ENCODE results near the gene C12orf42. TPM values are rescaled to one million over a fixed set of nuclear protein-coding genes. Genes with fewer than 3 reads are reported as not detected.

C12orf42 gene
- total RNA-seq, 1 experiment from 2014 or later, result not detected

- no peaks in the 10 kb centered on the region for H3K36me3 ChIP-seq (ENCODE audit: control insufficient read depth in 1 of 2, insufficient read depth in 2 of 2, low read length in 2 of 2)
- no peak overlapping the region for H3K27ac ChIP-seq (ENCODE audit: low read depth, low read length)
- no peaks in the 10 kb centered on the region for H3K9me2 ChIP-seq (ENCODE audit: insufficient read depth)
- H4K20me1 ChIP-seq (ENCODE audit: insufficient read depth), result no peaks in the 10 kb centered on the region
- no TSS peak for BruUV-seq (replicated peaks)
- intact Hi-C loops (cut with micrococcal nuclease), result no loop called here
- no peaks in the 10 kb centered on the region for H3K27me3 ChIP-seq (ENCODE audit: insufficient read depth, low read length)
- DNase-seq (ENCODE audit: low read depth, low spot score) (no peak), ATAC-seq (no peak)
- H3K4me1 ChIP-seq (ENCODE audit: control insufficient read depth in 1 of 2, insufficient read depth in 2 of 2, low read length in 2 of 2), result no peaks in the 10 kb centered on the region
- CTCF ChIA-PET, result no interaction called here
- H3K4me3 ChIP-seq (replicated peaks in 1 of 2; ENCODE audit: low read depth in 1 of 2, low read length in 2 of 2), result no peak overlapping the region
- RAD21 ChIA-PET (ENCODE audit: low non-redundant PET in 1 of 2, low total read pairs in 2 of 2, uncharacterized antibody in 2 of 2, unreplicated experiment in 2 of 2), result no interaction called here
- TF ChIP-seq EZH2phosphoT487 (IDR thresholded peaks at IDR 0.05; ENCODE audit: borderline replicate concordance), result no peak
- TF ChIP-seq MAX (IDR thresholded peaks at IDR 0.05), result no peak
- TF ChIP-seq, protein P1, sequence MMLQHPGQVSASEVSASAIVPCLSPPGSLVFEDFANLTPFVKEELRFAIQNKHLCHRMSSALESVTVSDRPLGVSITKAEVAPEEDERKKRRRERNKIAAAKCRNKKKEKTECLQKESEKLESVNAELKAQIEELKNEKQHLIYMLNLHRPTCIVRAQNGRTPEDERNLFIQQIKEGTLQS (IDR thresholded peaks at IDR 0.05), result no peak
- no peak for TF ChIP-seq EGR1 (IDR thresholded peaks at IDR 0.05; ENCODE audit: low read depth)
- TF ChIP-seq TCF7L2 (IDR thresholded peaks at IDR 0.05; ENCODE audit: borderline replicate concordance, extremely low read depth, insufficient read depth, insufficient read length), result no peak
- TF ChIP-seq REST (IDR thresholded peaks at IDR 0.05; ENCODE audit: low read depth), result no peak
- no peak for TF ChIP-seq JUND (IDR thresholded peaks at IDR 0.05)
- TF ChIP-seq SIN3A (IDR thresholded peaks at IDR 0.05; ENCODE audit: low read depth), result no peak
- TF ChIP-seq ELF1 (IDR thresholded peaks at IDR 0.05; ENCODE audit: borderline replicate concordance, low read depth), result no peak
- no peak for TF ChIP-seq CBX3 (IDR thresholded peaks at IDR 0.05; ENCODE audit: low read depth)
- POLR2A ChIA-PET, result no interaction called here
- H3K9me3 ChIP-seq (ENCODE audit: control insufficient read depth in 1 of 2, insufficient read depth in 1 of 2, low read depth in 1 of 2, low read length in 2 of 2), result no peaks in the 10 kb centered on the region
- H2AFZ ChIP-seq (ENCODE audit: low read depth, low read length, poor library complexity, severe bottlenecking), result no peak overlapping the region
- H3K4me2 ChIP-seq (ENCODE audit: low read length), result no peak overlapping the region
- H3K79me2 ChIP-seq (ENCODE audit: insufficient read depth, low read length), result no peaks in the 10 kb centered on the region
- no peak overlapping the region for H3K9ac ChIP-seq (ENCODE audit: low read length)
Measured at GRCh38 chr12:103519632-103520031, 23.9 kb upstream of the C12orf42 start.

All from HCT116 (cell line).